ENCODE results near the gene TIMM8A. TPM values are rescaled to one million over a fixed set of nuclear protein-coding genes. Genes with fewer than 3 reads are reported as not detected.

Gene TIMM8A
- total and polyA plus RNA-seq, 2 of the 13 experiments (the other 11 are each of a cell fraction or from before 2014, with no cell fraction given) = 6.1 to 25.5 TPM

DNA sequence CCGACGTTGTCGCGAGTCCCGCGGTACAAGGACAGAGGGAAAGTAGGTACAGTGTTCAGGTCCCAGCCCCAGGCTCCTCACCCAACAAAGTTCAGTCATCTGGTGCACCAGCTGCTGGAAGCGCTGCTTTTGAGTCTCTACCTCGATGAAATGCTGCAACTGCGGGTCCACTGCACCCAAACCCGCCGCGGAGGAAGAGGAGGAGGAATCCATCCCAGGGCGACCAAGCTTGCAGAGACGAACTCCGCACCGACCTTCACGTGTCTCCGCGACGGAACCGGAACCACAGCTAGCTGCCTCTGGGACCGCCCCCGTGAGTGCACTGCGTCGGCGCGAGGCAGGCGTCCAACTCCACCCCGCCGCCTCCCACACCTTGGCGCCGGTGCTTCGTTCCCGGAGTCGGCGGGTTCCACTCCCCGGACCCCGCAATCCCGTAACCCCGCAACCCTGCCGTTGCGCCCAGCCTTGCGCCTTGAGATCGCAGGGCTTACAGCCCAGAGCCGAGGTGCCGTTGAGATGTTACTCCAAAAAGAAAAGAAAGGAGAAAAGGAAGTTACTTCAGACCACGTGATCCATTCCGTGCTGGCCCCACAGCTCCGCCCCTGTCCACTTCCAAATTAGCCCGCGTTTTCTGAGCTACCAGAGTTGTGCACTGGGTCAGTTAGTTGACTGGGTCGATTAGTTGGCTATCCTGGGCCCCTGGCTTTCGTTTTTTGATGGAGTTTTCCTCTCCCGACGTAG, at the start of gene TIMM8A (continued):
- TF ChIP-seq ZNF30 (CRISPR knock-in tag; IDR thresholded peaks at IDR 0.05) (no peak), EED (CRISPR knock-in tag; IDR thresholded peaks at IDR 0.05) (no peak), HDAC1 (CRISPR knock-in tag; IDR thresholded peaks at IDR 0.05) (peak; percentile 66), MEF2D (CRISPR knock-in tag; IDR thresholded peaks at IDR 0.05) (no peak), NBN (conservative IDR thresholded peaks at IDR 0.05) (no peak), ZMYM4 (CRISPR knock-in tag; IDR thresholded peaks at IDR 0.05) (peak; percentile 63; the same call in 1 of the 2 replicates), SP1 (IDR thresholded peaks at IDR 0.05) (no peak), SP1 (CRISPR knock-in tag; IDR thresholded peaks at IDR 0.05) (no peak; the same call in 1 of the 2 replicates), ZNF776 (CRISPR knock-in tag; IDR thresholded peaks at IDR 0.05) (peak; percentile 69; the same call in 1 of the 2 replicates), MEIS2 (CRISPR knock-in tag; IDR thresholded peaks at IDR 0.05) (0 out of 2 replicates have a peak, but pooled peaks have one; percentile 13), FOSL1 (CRISPR knock-in tag; IDR thresholded peaks at IDR 0.05; ENCODE audit: borderline replicate concordance) (no peak), GTF2F1 (IDR thresholded peaks at IDR 0.05; ENCODE audit: low read length) (no peak), POLR2A (IDR thresholded peaks at IDR 0.05; ENCODE audit: insufficient read depth in 1 of 2, low read depth in 2 of 2, low read length in 2 of 2) (peak; percentile 79 to 90), ZNF549 (CRISPR knock-in tag; IDR thresholded peaks at IDR 0.05) (no peak), RORA (CRISPR knock-in tag; IDR thresholded peaks at IDR 0.05) (no peak)
- TF ChIP-seq, protein P1, sequence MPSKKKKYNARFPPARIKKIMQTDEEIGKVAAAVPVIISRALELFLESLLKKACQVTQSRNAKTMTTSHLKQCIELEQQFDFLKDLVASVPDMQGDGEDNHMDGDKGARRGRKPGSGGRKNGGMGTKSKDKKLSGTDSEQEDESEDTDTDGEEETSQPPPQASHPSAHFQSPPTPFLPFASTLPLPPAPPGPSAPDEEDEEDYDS (CRISPR knock-in tag; IDR thresholded peaks at IDR 0.05) = peak; percentile 17; the same call in 1 of the 2 replicates
- TF ChIP-seq, protein P2, sequence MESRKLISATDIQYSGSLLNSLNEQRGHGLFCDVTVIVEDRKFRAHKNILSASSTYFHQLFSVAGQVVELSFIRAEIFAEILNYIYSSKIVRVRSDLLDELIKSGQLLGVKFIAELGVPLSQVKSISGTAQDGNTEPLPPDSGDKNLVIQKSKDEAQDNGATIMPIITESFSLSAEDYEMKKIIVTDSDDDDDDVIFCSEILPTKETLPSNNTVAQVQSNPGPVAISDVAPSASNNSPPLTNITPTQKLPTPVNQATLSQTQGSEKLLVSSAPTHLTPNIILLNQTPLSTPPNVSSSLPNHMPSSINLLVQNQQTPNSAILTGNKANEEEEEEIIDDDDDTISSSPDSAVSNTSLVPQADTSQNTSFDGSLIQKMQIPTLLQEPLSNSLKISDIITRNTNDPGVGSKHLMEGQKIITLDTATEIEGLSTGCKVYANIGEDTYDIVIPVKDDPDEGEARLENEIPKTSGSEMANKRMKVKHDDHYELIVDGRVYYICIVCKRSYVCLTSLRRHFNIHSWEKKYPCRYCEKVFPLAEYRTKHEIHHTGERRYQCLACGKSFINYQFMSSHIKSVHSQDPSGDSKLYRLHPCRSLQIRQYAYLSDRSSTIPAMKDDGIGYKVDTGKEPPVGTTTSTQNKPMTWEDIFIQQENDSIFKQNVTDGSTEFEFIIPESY (CRISPR knock-in tag; IDR thresholded peaks at IDR 0.05) = no peak
- TF ChIP-seq, protein P3, sequence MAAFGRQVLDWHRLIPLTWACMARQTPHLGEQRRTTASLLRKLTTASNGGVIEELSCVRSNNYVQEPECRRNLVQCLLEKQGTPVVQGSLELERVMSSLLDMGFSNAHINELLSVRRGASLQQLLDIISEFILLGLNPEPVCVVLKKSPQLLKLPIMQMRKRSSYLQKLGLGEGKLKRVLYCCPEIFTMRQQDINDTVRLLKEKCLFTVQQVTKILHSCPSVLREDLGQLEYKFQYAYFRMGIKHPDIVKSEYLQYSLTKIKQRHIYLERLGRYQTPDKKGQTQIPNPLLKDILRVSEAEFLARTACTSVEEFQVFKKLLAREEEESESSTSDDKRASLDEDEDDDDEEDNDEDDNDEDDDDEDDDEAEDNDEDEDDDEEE (CRISPR knock-in tag; IDR thresholded peaks at IDR 0.05) = no peak
- TF ChIP-seq, protein P4, sequence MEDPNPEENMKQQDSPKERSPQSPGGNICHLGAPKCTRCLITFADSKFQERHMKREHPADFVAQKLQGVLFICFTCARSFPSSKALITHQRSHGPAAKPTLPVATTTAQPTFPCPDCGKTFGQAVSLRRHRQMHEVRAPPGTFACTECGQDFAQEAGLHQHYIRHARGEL (CRISPR knock-in tag; IDR thresholded peaks at IDR 0.05) = no peak
- TF ChIP-seq, protein P5, sequence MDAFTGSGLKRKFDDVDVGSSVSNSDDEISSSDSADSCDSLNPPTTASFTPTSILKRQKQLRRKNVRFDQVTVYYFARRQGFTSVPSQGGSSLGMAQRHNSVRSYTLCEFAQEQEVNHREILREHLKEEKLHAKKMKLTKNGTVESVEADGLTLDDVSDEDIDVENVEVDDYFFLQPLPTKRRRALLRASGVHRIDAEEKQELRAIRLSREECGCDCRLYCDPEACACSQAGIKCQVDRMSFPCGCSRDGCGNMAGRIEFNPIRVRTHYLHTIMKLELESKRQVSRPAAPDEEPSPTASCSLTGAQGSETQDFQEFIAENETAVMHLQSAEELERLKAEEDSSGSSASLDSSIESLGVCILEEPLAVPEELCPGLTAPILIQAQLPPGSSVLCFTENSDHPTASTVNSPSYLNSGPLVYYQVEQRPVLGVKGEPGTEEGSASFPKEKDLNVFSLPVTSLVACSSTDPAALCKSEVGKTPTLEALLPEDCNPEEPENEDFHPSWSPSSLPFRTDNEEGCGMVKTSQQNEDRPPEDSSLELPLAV (CRISPR knock-in tag; conservative IDR thresholded peaks at IDR 0.05; ENCODE audit: low read depth) = no peak

All from HepG2 (cell line).